SJCRH30 (cell line): ENCODE results near the gene TSHZ2. TPM values are rescaled to one million over a fixed set of nuclear protein-coding genes. Genes with fewer than 3 reads are reported as not detected.

Source experiments
- DNase-seq, 2 experiments: peaks; one replicate each; pipeline ENCODE4 v3.0.0-alpha.2; 2015 to 2020
- H3K27ac ChIP-seq: fragments of 250-450 bp; sonication (Bioruptor Pico); 2 replicates; pipeline ENCODE4 v1.5.1; 2020; ENCODE audit warnings: mild to moderate bottlenecking, moderate library complexity
- H3K27me3 ChIP-seq: fragments of 250-450 bp; sonication (Bioruptor Pico); 2 replicates; pipeline ENCODE4 v1.5.1; 2020; ENCODE audit warnings: mild to moderate bottlenecking, moderate library complexity
- H3K36me3 ChIP-seq: fragments of 250-450 bp; sonication (Bioruptor Pico); 2 replicates; pipeline ENCODE4 v1.5.1; 2020; ENCODE audit warnings: mild to moderate bottlenecking, moderate library complexity
- H3K4me1 ChIP-seq: fragments of 250-450 bp; sonication (Bioruptor Pico); 2 replicates; pipeline ENCODE4 v1.5.1; 2020; ENCODE audit warnings: mild to moderate bottlenecking, moderate library complexity
- H3K4me3 ChIP-seq: fragments of 250-450 bp; sonication (Bioruptor Pico); 2 replicates; pipeline ENCODE4 v1.5.1; 2020; ENCODE audit warnings: mild to moderate bottlenecking, moderate library complexity
- H3K9me3 ChIP-seq: fragments of 250-450 bp; sonication (Bioruptor Pico); replicated peaks from 2 replicates; pipeline ENCODE4 v1.5.1; 2020; ENCODE audit warnings: mild to moderate bottlenecking, moderate library complexity
- total RNA-seq: library from RNA; depleted of rRNA; stranded (reverse); fragments of >200 nt; shearing (Covaris generic); gene quantifications from 2 replicates; pipeline ENCODE4 v1.2.3, GENCODE V29; 2014

TSHZ2 gene
- total RNA-seq, 1 experiment from 2014 or later = not detected

- H3K36me3 ChIP-seq = no peaks in the 10 kb centered on the region
- no peak overlapping the region for H3K27ac ChIP-seq
- peaks cover 28% of the 10 kb centered on the region for H3K27me3 ChIP-seq
- no peak overlapping the region for H3K4me3 ChIP-seq
- DNase-seq = no peak
- H3K4me1 ChIP-seq = no peaks in the 10 kb centered on the region
- no peaks in the 10 kb centered on the region for H3K9me3 ChIP-seq
Measured at GRCh38 chr20:52975029-52975732, 3.0 kb downstream of the TSHZ2 start.

GRCh38 chr20:52975803-52976531 is 3.8 kb downstream of the TSHZ2 start:
- no peak for DNase-seq
- H3K27ac ChIP-seq = no peak overlapping the region
- no peaks in the 10 kb centered on the region for H3K36me3 ChIP-seq
- no peak overlapping the region for H3K4me3 ChIP-seq
- no peaks in the 10 kb centered on the region for H3K4me1 ChIP-seq
- no peaks in the 10 kb centered on the region for H3K9me3 ChIP-seq
- peaks cover 25% of the 10 kb centered on the region for H3K27me3 ChIP-seq

- Histone ChIP-seq H3K9me3 (no peaks in the 10 kb centered on the region), H3K27me3 (peaks cover 43% of the 10 kb centered on the region), H3K27ac (no peak overlapping the region), H3K4me1 (no peaks in the 10 kb centered on the region), H3K4me3 (no peak overlapping the region), H3K36me3 (no peaks in the 10 kb centered on the region)
- no peak for DNase-seq
Measured at GRCh38 chr20:52978851-52979250, 6.7 kb downstream of the TSHZ2 start.

GRCh38 chr20:52981051-52981450 is 8.9 kb downstream of the TSHZ2 start:
- Histone ChIP-seq H3K27me3 (peaks cover 26% of the 10 kb centered on the region), H3K27ac (no peak overlapping the region), H3K4me3 (no peak overlapping the region), H3K9me3 (no peaks in the 10 kb centered on the region), H3K36me3 (no peaks in the 10 kb centered on the region), H3K4me1 (no peaks in the 10 kb centered on the region)
- DNase-seq = no peak

- H3K9me3 ChIP-seq = no peaks in the 10 kb centered on the region
Measured at GRCh38 chr20:52983726-52984450, 11.7 kb downstream of the TSHZ2 start.

GRCh38 chr20:52984451-52984810 is 12.3 kb downstream of the TSHZ2 start:
- Histone ChIP-seq H3K27me3 (peaks cover 31% of the 10 kb centered on the region), H3K36me3 (no peaks in the 10 kb centered on the region), H3K4me1 (no peaks in the 10 kb centered on the region), H3K9me3 (no peaks in the 10 kb centered on the region), H3K4me3 (no peak overlapping the region), H3K27ac (no peak overlapping the region)
- no peak for DNase-seq

More at GRCh38 chr20:52983726-52984450, 11.7 kb downstream of the TSHZ2 start:
- Histone ChIP-seq H3K4me1 (no peaks in the 10 kb centered on the region), H3K27me3 (peaks cover 31% of the 10 kb centered on the region), H3K36me3 (no peaks in the 10 kb centered on the region), H3K4me3 (no peak overlapping the region), H3K27ac (no peak overlapping the region)
- DNase-seq = no peak

GRCh38 chr20:52985687-52986086 is 13.5 kb downstream of the TSHZ2 start:
- Histone ChIP-seq H3K27ac (no peak overlapping the region), H3K9me3 (no peaks in the 10 kb centered on the region), H3K4me3 (no peak overlapping the region), H3K4me1 (no peaks in the 10 kb centered on the region), H3K27me3 (peaks cover 35% of the 10 kb centered on the region), H3K36me3 (no peaks in the 10 kb centered on the region)
- DNase-seq = no peak

GRCh38 chr20:52987295-52987694 is 15.1 kb downstream of the TSHZ2 start:
- DNase-seq = no peak
- Histone ChIP-seq H3K4me1 (no peaks in the 10 kb centered on the region), H3K9me3 (no peaks in the 10 kb centered on the region), H3K27me3 (peaks cover 36% of the 10 kb centered on the region), H3K36me3 (no peaks in the 10 kb centered on the region), H3K4me3 (no peak overlapping the region), H3K27ac (no peak overlapping the region)

GRCh38 chr20:52991830-52992229 is 19.7 kb downstream of the TSHZ2 start:
- Histone ChIP-seq H3K4me1 (no peaks in the 10 kb centered on the region), H3K4me3 (no peak overlapping the region), H3K27ac (no peak overlapping the region), H3K27me3 (peaks cover 31% of the 10 kb centered on the region), H3K36me3 (no peaks in the 10 kb centered on the region), H3K9me3 (no peaks in the 10 kb centered on the region)
- no peak for DNase-seq

- DNase-seq = no peak
- Histone ChIP-seq H3K27ac (no peak overlapping the region), H3K4me3 (no peak overlapping the region), H3K27me3 (peaks cover 23% of the 10 kb centered on the region), H3K4me1 (no peaks in the 10 kb centered on the region), H3K36me3 (no peaks in the 10 kb centered on the region), H3K9me3 (no peaks in the 10 kb centered on the region)
Measured at GRCh38 chr20:52992632-52993031, 20.5 kb downstream of the TSHZ2 start.

GRCh38 chr20:52993076-52993475 is 20.9 kb downstream of the TSHZ2 start:
- Histone ChIP-seq H3K4me3 (no peak overlapping the region), H3K4me1 (no peaks in the 10 kb centered on the region), H3K36me3 (no peaks in the 10 kb centered on the region), H3K9me3 (no peaks in the 10 kb centered on the region), H3K27me3 (peaks cover 25% of the 10 kb centered on the region), H3K27ac (no peak overlapping the region)
- no peak for DNase-seq

GRCh38 chr20:52994184-52994970 is 22.2 kb downstream of the TSHZ2 start:
- no peak overlapping the region for H3K4me3 ChIP-seq
- no peaks in the 10 kb centered on the region for H3K9me3 ChIP-seq
- no peaks in the 10 kb centered on the region for H3K36me3 ChIP-seq
- peaks cover 26% of the 10 kb centered on the region for H3K27me3 ChIP-seq
- no peaks in the 10 kb centered on the region for H3K4me1 ChIP-seq
- H3K27ac ChIP-seq = no peak overlapping the region
- DNase-seq = no peak

GRCh38 chr20:52996130-52996529 is 24.0 kb downstream of the TSHZ2 start:
- H3K36me3 ChIP-seq = no peaks in the 10 kb centered on the region

GRCh38 chr20:52996658-52997057 is 24.5 kb downstream of the TSHZ2 start:
- no peak for DNase-seq
- no peak overlapping the region for H3K4me3 ChIP-seq

More at GRCh38 chr20:52996130-52996529, 24.0 kb downstream of the TSHZ2 start:
- DNase-seq = no peak
- H3K9me3 ChIP-seq = no peaks in the 10 kb centered on the region
- H3K27me3 ChIP-seq = peaks cover 21% of the 10 kb centered on the region
- H3K27ac ChIP-seq = no peak overlapping the region
- no peaks in the 10 kb centered on the region for H3K4me1 ChIP-seq
- H3K4me3 ChIP-seq = no peak overlapping the region

More at GRCh38 chr20:52996658-52997057, 24.5 kb downstream of the TSHZ2 start:
- H3K27me3 ChIP-seq = peaks cover 21% of the 10 kb centered on the region
- H3K27ac ChIP-seq = no peak overlapping the region
- H3K36me3 ChIP-seq = no peaks in the 10 kb centered on the region
- no peaks in the 10 kb centered on the region for H3K4me1 ChIP-seq
- no peaks in the 10 kb centered on the region for H3K9me3 ChIP-seq
